ENCODE measurements around the gene TTC7B.
A peak's percentile ranks its signal among the peaks of the same experiment; 100 is the strongest.
"Not testable (repeated sequence)": the region's sequence is repeated elsewhere in the genome, so short reads cannot be mapped to it uniquely, and the experiment has no call there.

The TTC7B gene

GRCh38 chr14:90536511-90537191 is 279.6 kb downstream of the TTC7B start:
- Mint-ChIP-seq H3K9me3 (no peaks in the 10 kb centered on the region), H3K36me3 (no peaks in the 10 kb centered on the region), H3K27me3 (peaks cover 12% of the 10 kb centered on the region), H3K4me1 (peaks cover 8% of the 10 kb centered on the region), H3K4me3 (no peak overlapping the region), H3K27ac (peak overlapping the region; percentile 7)
- ATAC-seq (ENCODE audit: low read depth), result no peak
- no peak for DNase-seq (ENCODE audit: low spot score in 2 of 2)

- Mint-ChIP-seq H3K27ac (peak overlapping the region; percentile 7), H3K4me1 (peaks cover 8% of the 10 kb centered on the region), H3K4me3 (no peak overlapping the region), H3K36me3 (no peaks in the 10 kb centered on the region), H3K9me3 (no peaks in the 10 kb centered on the region), H3K27me3 (peaks cover 12% of the 10 kb centered on the region)
- ATAC-seq (ENCODE audit: low read depth) (no peak), DNase-seq (ENCODE audit: low spot score in 2 of 2) (no peak)
Measured at GRCh38 chr14:90536092-90536491, 280.1 kb downstream of the TTC7B start.

GRCh38 chr14:90535556-90536090 is 280.6 kb downstream of the TTC7B start:
- Mint-ChIP-seq H3K36me3 (no peaks in the 10 kb centered on the region), H3K27me3 (peaks cover 12% of the 10 kb centered on the region), H3K27ac (no peak overlapping the region), H3K4me1 (peaks cover 8% of the 10 kb centered on the region), H3K9me3 (no peaks in the 10 kb centered on the region), H3K4me3 (no peak overlapping the region)
- ATAC-seq (ENCODE audit: low read depth), result no peak
- no peak for DNase-seq (ENCODE audit: low spot score in 2 of 2)

GRCh38 chr14:90534838-90535555 is 281.2 kb downstream of the TTC7B start:
- no peak for ATAC-seq (ENCODE audit: low read depth)
- H3K36me3 Mint-ChIP-seq, result no peaks in the 10 kb centered on the region
- DNase-seq (ENCODE audit: low spot score in 2 of 2), result no peak
- no peaks in the 10 kb centered on the region for H3K9me3 Mint-ChIP-seq
- H3K27ac Mint-ChIP-seq, result no peak overlapping the region
- peaks cover 8% of the 10 kb centered on the region for H3K4me1 Mint-ChIP-seq
- no peak overlapping the region for H3K4me3 Mint-ChIP-seq
- H3K27me3 Mint-ChIP-seq, result peaks cover 16% of the 10 kb centered on the region

- Mint-ChIP-seq H3K27ac (no peak overlapping the region), H3K4me1 (peaks cover 8% of the 10 kb centered on the region), H3K27me3 (peaks cover 16% of the 10 kb centered on the region), H3K36me3 (no peaks in the 10 kb centered on the region), H3K9me3 (no peaks in the 10 kb centered on the region), H3K4me3 (no peak overlapping the region)
- DNase-seq (ENCODE audit: low spot score in 2 of 2) (no peak), ATAC-seq (ENCODE audit: low read depth) (no peak)
Measured at GRCh38 chr14:90534091-90534837, 282.0 kb downstream of the TTC7B start.

GRCh38 chr14:90533591-90534021 is 282.6 kb downstream of the TTC7B start:
- Mint-ChIP-seq H3K27me3 (peaks cover 20% of the 10 kb centered on the region), H3K9me3 (peaks cover 4% of the 10 kb centered on the region), H3K36me3 (peaks cover 1% of the 10 kb centered on the region), H3K4me3 (no peak overlapping the region), H3K4me1 (peaks cover 8% of the 10 kb centered on the region), H3K27ac (no peak overlapping the region)
- ATAC-seq (ENCODE audit: low read depth) (no peak), DNase-seq (ENCODE audit: low spot score in 2 of 2) (no peak)

- Mint-ChIP-seq H3K4me1 (peaks cover 8% of the 10 kb centered on the region), H3K27me3 (peaks cover 22% of the 10 kb centered on the region), H3K9me3 (peaks cover 8% of the 10 kb centered on the region), H3K36me3 (peaks cover 3% of the 10 kb centered on the region), H3K27ac (no peak overlapping the region), H3K4me3 (no peak overlapping the region)
- DNase-seq (ENCODE audit: low spot score in 2 of 2), result no peak
- ATAC-seq (ENCODE audit: low read depth), result no peak
Measured at GRCh38 chr14:90532826-90533525, 283.3 kb downstream of the TTC7B start.

- Mint-ChIP-seq H3K27ac (no peak overlapping the region), H3K9me3 (peaks cover 11% of the 10 kb centered on the region), H3K36me3 (peaks cover 3% of the 10 kb centered on the region), H3K4me3 (no peak overlapping the region), H3K27me3 (peaks cover 17% of the 10 kb centered on the region), H3K4me1 (peaks cover 6% of the 10 kb centered on the region)
- ATAC-seq (ENCODE audit: low read depth), result no peak
- no peak for DNase-seq (ENCODE audit: low spot score in 2 of 2)
Measured at GRCh38 chr14:90531497-90531896, 284.7 kb downstream of the TTC7B start.

GRCh38 chr14:90530523-90530922 is 285.7 kb downstream of the TTC7B start:
- Mint-ChIP-seq H3K9me3 (peaks cover 11% of the 10 kb centered on the region), H3K4me3 (no peak overlapping the region), H3K4me1 (no peaks in the 10 kb centered on the region), H3K27ac (no peak overlapping the region), H3K36me3 (peaks cover 3% of the 10 kb centered on the region), H3K27me3 (peaks cover 15% of the 10 kb centered on the region)
- ATAC-seq (ENCODE audit: low read depth), result no peak
- no peak for DNase-seq (ENCODE audit: low spot score in 2 of 2)

GRCh38 chr14:90527978-90528377 is 288.3 kb downstream of the TTC7B start:
- no peak for DNase-seq (ENCODE audit: low spot score in 2 of 2)
- Mint-ChIP-seq H3K27me3 (peaks cover 10% of the 10 kb centered on the region), H3K27ac (no peak overlapping the region), H3K4me1 (no peaks in the 10 kb centered on the region), H3K36me3 (peaks cover 3% of the 10 kb centered on the region), H3K4me3 (no peak overlapping the region), H3K9me3 (peaks cover 11% of the 10 kb centered on the region)
- no peak for ATAC-seq (ENCODE audit: low read depth)

- Mint-ChIP-seq H3K9me3 (peaks cover 11% of the 10 kb centered on the region), H3K27me3 (peaks cover 13% of the 10 kb centered on the region)
- ATAC-seq (ENCODE audit: low read depth); H3K36me3 Mint-ChIP-seq; H3K4me1 Mint-ChIP-seq; H3K27ac Mint-ChIP-seq; H3K4me3 Mint-ChIP-seq; DNase-seq (ENCODE audit: low spot score in 2 of 2): not testable (repeated sequence)
Measured at GRCh38 chr14:90526536-90526935, 289.7 kb downstream of the TTC7B start.

- Mint-ChIP-seq H3K27me3 (peaks cover 12% of the 10 kb centered on the region), H3K9me3 (peaks cover 11% of the 10 kb centered on the region)
- not testable (repeated sequence) for H3K27ac Mint-ChIP-seq; H3K4me1 Mint-ChIP-seq; H3K36me3 Mint-ChIP-seq; H3K4me3 Mint-ChIP-seq; DNase-seq (ENCODE audit: low spot score in 2 of 2)
- ATAC-seq (ENCODE audit: low read depth), result peak; percentile 45
Measured at GRCh38 chr14:90525353-90526028, 290.7 kb downstream of the TTC7B start.
